ENCODE measurements around the gene LOX. TPM values are rescaled to one million over a fixed set of nuclear protein-coding genes. Genes with fewer than 3 reads are reported as not detected.
"Not testable (repeated sequence)": the region's sequence is repeated elsewhere in the genome, so short reads cannot be mapped to it uniquely, and the experiment has no call there.

The LOX gene
- total RNA-seq, 1 donor from 2014 or later: not detected

- intact Hi-C loops (cut with micrococcal nuclease): no loop called here
These were observed 19.3 kb upstream of the LOX start for GRCh38 chr5:122097391-122097790.

GRCh38 chr5:122095158-122095557 lies 17.1 kb upstream of the LOX start:
- intact Hi-C loops (cut with micrococcal nuclease): no loop called here

- intact Hi-C loops (cut with micrococcal nuclease): not testable (repeated sequence)
These were observed 16.2 kb upstream of the LOX start for GRCh38 chr5:122094251-122094650.

- intact Hi-C loops (cut with micrococcal nuclease): no loop called here
These were observed 15.5 kb upstream of the LOX start for GRCh38 chr5:122093415-122094180.

GRCh38 chr5:122091936-122092600 lies 14.0 kb upstream of the LOX start:
- intact Hi-C loops (cut with micrococcal nuclease): no loop called here

GRCh38 chr5:122089096-122090013 lies 11.3 kb upstream of the LOX start:
- intact Hi-C loops (cut with micrococcal nuclease): no loop called here

- intact Hi-C loops (cut with micrococcal nuclease): no loop called here
These were observed 7.0 kb upstream of the LOX start for GRCh38 chr5:122085041-122085440.

GRCh38 chr5:122083535-122083934 lies 5.5 kb upstream of the LOX start:
- intact Hi-C loops (cut with micrococcal nuclease): no loop called here

- intact Hi-C loops (cut with micrococcal nuclease): no loop called here
These were observed 3.5 kb upstream of the LOX start for GRCh38 chr5:122081541-122081940.

GRCh38 chr5:122077366-122078115 lies 518 bp downstream of the LOX start:
- intact Hi-C loops (cut with micrococcal nuclease): loop anchor here (2.0 kb wide), 1 partner anchor 115 kb away; no protein-coding TSS in a partner anchor

- intact Hi-C loops (cut with micrococcal nuclease): loop anchor here (2.0 kb wide), 1 partner anchor 114 kb away; no protein-coding TSS in a partner anchor
These were observed 1.2 kb downstream of the LOX start for GRCh38 chr5:122076669-122077365.

- intact Hi-C loops (cut with micrococcal nuclease): loop anchor here (2.0 kb wide), 1 partner anchor 113 kb away; no protein-coding TSS in a partner anchor
These were observed 2.0 kb downstream of the LOX start for GRCh38 chr5:122076050-122076461.

- intact Hi-C loops (cut with micrococcal nuclease): no loop called here
These were observed 4.2 kb downstream of the LOX start for GRCh38 chr5:122073864-122074263.

- intact Hi-C loops (cut with micrococcal nuclease): no loop called here
These were observed 5.0 kb downstream of the LOX start for GRCh38 chr5:122073018-122073417.

- intact Hi-C loops (cut with micrococcal nuclease): no loop called here
These were observed 10.7 kb downstream of the LOX start for GRCh38 chr5:122067390-122067789.

GRCh38 chr5:122064992-122065391 lies 13.1 kb downstream of the LOX start:
- intact Hi-C loops (cut with micrococcal nuclease): no loop called here

GRCh38 chr5:122063836-122064235 lies 14.2 kb downstream of the LOX start:
- intact Hi-C loops (cut with micrococcal nuclease): no loop called here

- intact Hi-C loops (cut with micrococcal nuclease): no loop called here
These were observed 15.9 kb downstream of the LOX start for GRCh38 chr5:122062205-122062604.

- intact Hi-C loops (cut with micrococcal nuclease): no loop called here
These were observed 21.1 kb downstream of the LOX start for GRCh38 chr5:122056913-122057312.

- intact Hi-C loops (cut with micrococcal nuclease): no loop called here
These were observed 23.8 kb downstream of the LOX start for GRCh38 chr5:122054266-122054665.
